Measurements from ENCODE around the gene MYOM3. TPM values are rescaled to one million over a fixed set of nuclear protein-coding genes. Genes with fewer than 3 reads are reported as not detected.

Gene MYOM3
- total RNA-seq, 1 experiment from 2014 or later: 0.05 TPM

GRCh38 chr1:24071941-24072340 is 40.0 kb downstream of the MYOM3 start:
- no peaks in the 10 kb centered on the region for H3K27me3 ChIP-seq (ENCODE audit: control insufficient read depth, insufficient read depth, low read length)
- no peak for DNase-seq (ENCODE audit: low read depth, low spot score)
- H3K4me3 ChIP-seq (ENCODE audit: low read depth in 2 of 2, low read length in 2 of 2): no peak overlapping the region
- intact Hi-C loops (cut with micrococcal nuclease; ENCODE audit: unreplicated experiment) (loop anchor here (5.0 kb wide), 3 partner anchors 40 to 320 kb away; partner anchors contain the start of gene MYOM3), in situ Hi-C loops (cut with HindIII; ENCODE audit: low pct_unique_long_range_greater_than_20kb, low sequenced_read_pairs) (no loop called here)
- TF ChIP-seq REST (IDR thresholded peaks at IDR 0.05; ENCODE audit: insufficient read depth in 1 of 2, low read depth in 2 of 2, low read length in 1 of 2) (no peak), CTCF (IDR thresholded peaks at IDR 0.05) (no peak), TCF7L2 (IDR thresholded peaks at IDR 0.05; ENCODE audit: low read depth, low read length) (no peak), POLR2AphosphoS5 (IDR thresholded peaks at IDR 0.05; ENCODE audit: low read depth, low read length) (no peak), SIN3A (IDR thresholded peaks at IDR 0.05; ENCODE audit: borderline replicate concordance, insufficient read depth, low read depth, low read length) (no peak)
- BruUV-seq (replicated peaks): no TSS peak
- POLR2A ChIA-PET: no interaction called here
- CTCF ChIA-PET: interaction anchor here (0.9 to 1.4 kb wide), 3 partner anchors 41 to 127 kb away, joined by 3 to 7 read pairs (median 6); no protein-coding TSS in a partner anchor
- no peak overlapping the region for H3K27ac ChIP-seq (ENCODE audit: low read length)
- H3K9me3 ChIP-seq (ENCODE audit: control insufficient read depth, insufficient read depth, low read depth, low read length): no peaks in the 10 kb centered on the region
- H3K4me1 ChIP-seq (ENCODE audit: control insufficient read depth, insufficient read depth, low read length): peaks cover 8% of the 10 kb centered on the region; the same call in 1 of the 2 replicates
- no peak for ATAC-seq
- no peaks in the 10 kb centered on the region for H3K36me3 ChIP-seq (ENCODE audit: control insufficient read depth, insufficient read depth, low read length)

- Histone ChIP-seq H3K27me3 (ENCODE audit: control insufficient read depth, insufficient read depth, low read length) (no peaks in the 10 kb centered on the region), H3K27ac (ENCODE audit: low read length) (no peak overlapping the region), H3K36me3 (ENCODE audit: control insufficient read depth, insufficient read depth, low read length) (no peaks in the 10 kb centered on the region), H3K4me3 (ENCODE audit: low read depth in 2 of 2, low read length in 2 of 2) (no peak overlapping the region), H3K9me3 (ENCODE audit: control insufficient read depth, insufficient read depth, low read depth, low read length) (no peaks in the 10 kb centered on the region), H3K4me1 (ENCODE audit: control insufficient read depth, insufficient read depth, low read length) (peaks cover 8% of the 10 kb centered on the region; the same call in 1 of the 2 replicates)
- ChIA-PET CTCF (interaction anchor here (0.6 to 1.4 kb wide), 4 partner anchors 42 to 128 kb away, joined by 3 to 7 read pairs (median 6); no protein-coding TSS in a partner anchor), POLR2A (interaction anchor here (0.6 kb wide), 1 partner anchor 161 kb away, joined by 6 read pairs; no protein-coding TSS in a partner anchor)
- ATAC-seq (peak; percentile 95), DNase-seq (ENCODE audit: low read depth, low spot score) (peak; percentile 67)
- BruUV-seq (replicated peaks): no TSS peak
- TF ChIP-seq REST (IDR thresholded peaks at IDR 0.05; ENCODE audit: insufficient read depth in 1 of 2, low read depth in 2 of 2, low read length in 1 of 2) (no peak), CTCF (IDR thresholded peaks at IDR 0.05) (peak; percentile 95)
- intact Hi-C loops (cut with micrococcal nuclease; ENCODE audit: unreplicated experiment): loop anchor here (5.0 kb wide), 3 partner anchors 41 to 321 kb away; partner anchors contain the start of gene MYOM3
- in situ Hi-C loops (cut with HindIII; ENCODE audit: low pct_unique_long_range_greater_than_20kb, low sequenced_read_pairs): no loop called here
Observed at GRCh38 chr1:24070821-24071393, 41.0 kb downstream of the MYOM3 start.
